GM19193 (cell line): ENCODE measurements around the gene ERFL.

ENCODE experiments used
- POLR2A ChIP-seq: IDR thresholded peaks from 4 replicates; pipeline ENCODE4 v1.6.1; 2011; ENCODE audit not compliant: insufficient read depth, insufficient read length; ENCODE audit errors: extremely low read depth

ERFL gene

DNA sequence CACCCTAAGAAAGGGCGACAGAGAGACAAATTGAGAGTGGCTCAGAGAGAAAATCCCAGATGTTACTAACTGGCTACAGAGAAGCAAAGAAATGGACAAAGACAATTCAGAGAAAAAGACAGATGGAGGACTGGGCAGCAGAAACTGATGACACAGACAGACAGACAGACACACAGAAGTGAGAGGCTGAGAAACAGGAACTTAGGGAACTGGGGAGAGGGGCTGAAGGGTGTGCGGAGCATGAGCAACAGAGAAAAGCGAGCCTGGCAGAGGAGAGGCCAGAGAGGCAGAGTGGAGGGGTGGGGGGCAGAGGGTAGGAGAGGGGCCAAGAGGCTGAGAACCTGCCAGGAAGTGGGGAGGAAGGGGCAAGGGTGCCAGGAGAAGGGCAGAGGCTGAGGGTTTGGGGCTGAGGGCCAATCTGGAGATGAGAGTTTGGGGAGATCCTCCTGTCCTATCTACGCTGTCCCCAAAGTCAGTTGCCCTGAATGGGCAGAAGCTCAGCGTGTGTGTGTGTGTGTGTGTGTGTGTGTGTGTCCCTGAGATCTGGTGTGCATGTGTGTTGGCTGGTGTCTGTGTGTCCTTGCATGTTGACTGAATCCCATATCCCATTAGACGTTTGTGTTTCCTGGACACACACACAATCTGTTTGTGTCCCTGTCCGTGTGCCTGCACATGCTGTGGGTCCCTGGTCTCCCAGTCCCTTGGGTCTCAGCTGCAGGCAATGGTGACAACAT is 5.6 kb upstream of the ERFL start:
- TF ChIP-seq POLR2A = no peak

DNA sequence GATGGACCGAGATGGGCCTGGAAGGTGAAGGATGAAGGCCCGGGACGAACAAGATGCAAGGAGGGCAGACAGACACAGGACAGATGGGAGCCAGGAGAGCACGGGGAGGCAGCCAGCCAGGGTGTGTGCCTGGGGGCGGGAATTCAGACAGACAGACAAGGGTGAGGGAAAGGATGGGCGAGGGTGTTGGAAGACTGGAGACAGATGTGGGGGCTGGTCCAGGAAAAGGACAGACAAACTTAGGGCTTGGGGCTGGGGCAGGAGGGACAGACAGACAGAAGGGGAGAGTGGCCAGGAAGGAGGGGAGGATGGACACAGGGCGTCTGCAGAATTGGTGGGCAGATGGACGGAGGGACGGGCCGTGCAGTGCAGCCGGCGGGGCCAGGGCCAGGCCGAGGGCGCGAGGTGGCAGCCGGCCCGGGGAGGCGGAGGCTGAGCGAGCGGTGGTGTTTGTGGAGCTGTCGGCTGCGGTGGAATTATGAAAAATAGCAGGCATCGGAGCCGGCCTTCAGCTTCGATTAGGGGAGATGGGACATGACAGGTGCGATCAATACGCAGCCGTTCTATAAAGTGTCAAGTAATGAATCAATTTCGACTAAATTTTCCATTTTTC is 4.6 kb upstream of the ERFL start:
- TF ChIP-seq POLR2A = no peak

GRCh38 chr19:41932259-41932719 is 4.0 kb upstream of the ERFL start:
- no peak for TF ChIP-seq POLR2A

- no peak for TF ChIP-seq POLR2A
These were observed 2.8 kb upstream of the ERFL start for GRCh38 chr19:41930926-41931592.

- TF ChIP-seq POLR2A = no peak
These were observed 2.1 kb upstream of the ERFL start for GRCh38 chr19:41930322-41930722.

- no peak for TF ChIP-seq POLR2A
These were observed 1.4 kb upstream of the ERFL start for GRCh38 chr19:41929536-41930071.

- no peak for TF ChIP-seq POLR2A
These were observed 696 bp upstream of the ERFL start for GRCh38 chr19:41928754-41929535.

- TF ChIP-seq POLR2A = no peak
These were observed 604 bp downstream of the ERFL start for GRCh38 chr19:41927497-41928192.

- no peak for TF ChIP-seq POLR2A
These were observed 1.3 kb downstream of the ERFL start for GRCh38 chr19:41926763-41927496.

GRCh38 chr19:41926028-41926762 is 2.1 kb downstream of the ERFL start:
- TF ChIP-seq POLR2A = no peak

GRCh38 chr19:41925208-41926003 is 2.8 kb downstream of the ERFL start:
- TF ChIP-seq POLR2A = no peak
